GM18511 (cell line): ENCODE data around the gene TANK.

Experiments
- ATAC-seq: cut with Tn5 transposase; IDR thresholded peaks from one replicate; pipeline ENCODE4 v1.9.1; 2021; ENCODE audit warnings: mild to moderate bottlenecking, moderate library complexity; ENCODE audit not compliant: unreplicated experiment

TANK gene

DNA sequence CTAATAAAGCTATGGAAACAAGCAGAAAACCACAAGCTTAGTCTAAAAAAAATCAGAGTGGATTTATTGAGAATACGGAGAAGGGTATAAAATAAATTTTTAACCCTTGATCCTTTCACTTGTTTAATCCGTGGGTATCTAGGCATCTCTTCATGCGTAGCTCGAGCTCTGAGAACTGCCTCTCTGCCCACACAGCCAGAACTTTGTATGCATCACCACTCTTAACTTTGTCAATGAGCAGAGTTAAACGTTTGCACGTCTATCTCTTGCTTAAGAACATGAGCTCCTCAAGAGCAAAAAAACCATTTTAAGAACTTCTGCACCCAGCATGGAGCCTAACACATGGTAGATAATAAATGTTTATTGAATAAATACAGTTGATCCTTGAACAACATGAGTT, 26.9 kb upstream of the TANK start:
- ATAC-seq: no peak

DNA sequence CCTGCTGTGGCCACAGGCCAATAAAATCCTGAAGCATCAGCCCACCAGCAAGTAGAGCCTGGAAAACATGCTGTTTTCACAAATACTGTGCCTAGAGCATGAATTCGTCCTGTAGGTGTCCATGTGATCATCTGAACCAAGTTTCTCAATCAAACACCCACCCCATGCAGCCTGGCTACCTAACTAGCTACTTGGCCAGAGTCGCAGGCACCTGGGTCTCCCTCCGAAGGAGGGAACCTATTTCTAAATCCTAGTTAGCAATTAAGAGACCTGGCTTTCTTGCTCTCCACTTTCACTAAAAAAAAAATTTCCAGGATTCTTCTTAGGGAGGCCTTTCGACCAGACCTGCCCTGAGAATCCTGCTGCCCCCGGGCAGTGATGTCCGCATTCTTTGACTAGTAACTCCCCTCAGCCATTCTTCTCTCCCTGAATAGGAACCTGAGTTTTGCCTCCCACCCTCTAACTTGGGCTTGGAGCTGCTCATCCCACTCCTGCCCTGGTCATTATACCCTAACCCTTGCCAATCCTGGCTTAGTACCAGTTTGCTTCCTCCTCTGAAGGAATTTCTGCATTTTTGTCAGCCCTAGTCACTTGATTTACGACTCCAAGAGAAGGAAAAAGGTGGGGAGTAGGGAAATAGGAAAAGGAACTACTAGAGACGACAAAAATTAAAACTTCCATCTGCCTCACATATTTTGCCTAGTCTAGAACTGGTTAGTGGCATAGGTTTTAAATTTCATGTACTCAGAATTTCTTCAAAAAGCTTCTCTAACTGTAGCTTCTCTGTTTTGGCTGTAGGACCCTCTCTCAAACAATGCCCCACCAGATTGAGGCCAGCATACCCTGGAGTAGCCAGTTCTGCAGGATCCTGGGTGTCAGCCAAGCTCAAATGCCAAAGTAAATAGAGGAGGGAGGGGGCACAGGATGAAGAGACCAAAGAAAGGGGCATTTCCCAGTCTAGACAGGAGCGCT, 25.4 kb upstream of the TANK start:
- ATAC-seq: no peak

DNA sequence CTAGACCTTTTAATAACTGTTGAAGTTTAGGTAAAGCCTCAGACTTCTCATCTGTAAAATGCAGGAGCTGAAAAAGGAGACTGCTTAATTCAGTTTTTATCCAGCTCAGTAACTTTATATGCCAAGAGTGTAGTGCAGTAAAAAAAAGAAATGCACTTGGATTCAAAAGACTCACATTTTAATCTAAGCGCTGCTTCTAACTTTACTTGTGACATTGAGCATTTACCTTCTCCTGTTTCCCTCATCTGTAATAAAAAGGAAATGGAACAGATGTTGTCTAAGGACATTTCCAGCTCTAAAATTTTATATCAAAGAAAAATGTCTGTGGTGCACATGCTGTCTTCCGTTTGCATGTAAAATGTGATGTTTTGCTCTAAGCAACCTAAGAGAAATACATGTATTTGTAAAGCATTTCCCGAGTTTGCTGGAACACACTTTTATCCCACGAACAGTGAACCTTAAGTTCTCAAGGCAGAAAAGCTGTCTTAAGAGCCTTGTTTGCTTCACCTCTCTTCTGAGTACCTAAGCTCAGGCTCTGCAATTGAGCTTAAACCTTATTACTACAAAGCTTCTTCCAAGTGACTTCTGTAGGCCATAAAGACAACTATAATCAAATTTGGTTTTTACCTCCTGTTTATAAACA, 24.2 kb upstream of the TANK start:
- ATAC-seq: no peak

DNA sequence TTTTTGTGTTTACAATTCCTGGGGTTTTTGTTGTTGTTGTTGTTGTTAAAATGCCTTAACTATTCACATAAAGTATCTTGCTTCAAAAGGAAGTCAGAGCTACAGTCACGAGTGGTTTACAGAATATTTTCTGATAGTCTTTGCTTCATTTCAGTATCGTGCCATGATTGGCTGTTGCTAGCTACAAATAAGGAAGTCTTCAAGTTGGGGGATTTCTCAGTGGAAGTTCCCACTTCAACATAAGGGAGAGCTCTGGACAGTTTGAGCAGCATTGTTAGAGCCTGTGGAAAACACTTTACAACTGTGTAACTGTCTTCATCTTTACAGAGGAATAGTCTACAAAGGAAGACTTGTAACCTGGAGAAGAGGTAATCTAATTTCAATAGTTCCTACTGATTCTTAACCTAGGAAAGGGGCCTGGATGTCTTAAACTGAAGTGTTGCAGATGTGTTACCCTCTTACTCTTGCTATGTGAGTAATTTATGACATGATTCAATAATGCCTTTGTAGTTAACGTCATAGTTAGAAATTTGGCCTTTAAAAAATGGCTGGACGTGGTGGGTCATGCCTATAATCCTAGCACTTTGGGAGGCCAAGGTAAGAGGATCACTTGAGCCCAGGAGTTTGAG, 23.4 kb upstream of the TANK start:
- ATAC-seq: peak; percentile 75

DNA sequence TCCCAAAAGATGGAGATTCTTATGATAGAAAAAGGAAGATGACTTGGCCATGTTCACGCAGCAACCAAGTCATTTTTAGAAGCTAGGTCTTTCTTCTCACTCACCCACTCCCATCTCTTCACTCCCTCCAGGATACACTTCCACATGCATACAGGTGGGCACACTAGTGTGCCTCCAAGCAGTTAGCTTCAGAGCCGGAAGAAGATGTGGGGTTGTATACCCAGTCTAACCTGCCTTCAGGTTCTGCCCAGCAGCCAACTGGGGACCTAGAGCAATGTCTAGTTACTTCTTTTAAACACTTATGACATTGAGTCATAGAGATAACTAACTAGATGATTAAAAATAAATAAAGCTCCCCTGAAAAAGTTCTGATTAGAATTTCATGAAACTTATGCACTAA, 21.8 kb upstream of the TANK start:
- ATAC-seq: peak; percentile 33

DNA sequence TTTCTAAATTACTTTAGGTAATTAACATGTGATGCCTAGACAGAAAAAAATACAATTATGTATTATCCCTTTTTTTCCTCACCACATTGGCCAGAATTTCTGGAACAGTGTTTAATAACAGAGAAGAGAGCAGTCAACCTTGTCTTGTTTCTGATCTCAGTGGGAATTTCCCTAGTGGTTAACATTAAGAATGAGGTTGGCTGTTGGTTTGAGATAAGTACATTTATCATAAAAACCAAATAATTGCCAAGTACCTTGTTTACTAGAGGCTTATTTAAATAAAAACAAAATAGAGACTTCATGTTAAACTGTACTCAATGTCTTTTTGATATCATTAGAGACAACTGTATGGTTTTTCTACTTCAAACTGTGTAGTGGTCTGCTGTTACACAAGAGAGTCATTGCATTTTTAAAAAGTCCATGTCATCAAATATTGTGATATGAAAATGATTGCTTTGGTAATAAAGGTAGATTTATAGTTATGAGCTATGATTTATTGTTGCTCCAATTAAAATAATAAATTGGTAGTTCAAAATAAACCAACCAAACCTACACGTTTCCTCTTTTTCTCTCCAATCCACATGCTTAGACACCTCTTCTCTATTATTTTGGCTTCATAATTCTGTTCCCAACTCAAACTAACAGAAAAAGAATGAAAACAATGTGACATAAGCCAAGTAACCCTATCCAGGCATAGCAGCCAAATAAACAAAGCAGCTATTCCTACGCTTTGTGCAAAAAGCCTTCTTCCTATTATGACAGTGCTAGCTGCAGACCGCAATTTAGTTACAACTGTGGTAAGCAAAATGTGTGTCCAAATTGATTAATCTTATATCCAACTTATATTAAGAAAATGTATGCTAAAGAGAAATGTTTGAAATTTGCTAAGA, 20.9 kb upstream of the TANK start:
- peak; percentile 38 for ATAC-seq

DNA sequence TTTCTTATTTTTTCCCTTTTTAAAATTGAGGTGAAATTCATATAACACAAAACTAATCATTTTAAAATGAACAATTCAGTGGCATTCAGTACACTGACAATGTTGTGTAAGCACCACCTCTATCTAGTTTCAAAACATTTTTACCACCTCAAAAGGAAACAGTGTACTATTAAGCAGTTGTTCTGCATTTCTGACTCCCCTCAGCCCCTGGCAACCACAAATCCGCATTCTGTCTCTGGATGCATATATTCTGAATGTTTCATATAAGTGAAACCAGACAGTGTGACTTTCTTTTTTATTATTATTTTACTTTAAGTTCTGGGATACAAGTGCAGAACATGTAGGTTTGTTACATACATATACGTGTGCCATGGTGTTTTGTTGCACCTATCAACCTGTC, 19.2 kb upstream of the TANK start:
- peak; percentile 43 for ATAC-seq

DNA sequence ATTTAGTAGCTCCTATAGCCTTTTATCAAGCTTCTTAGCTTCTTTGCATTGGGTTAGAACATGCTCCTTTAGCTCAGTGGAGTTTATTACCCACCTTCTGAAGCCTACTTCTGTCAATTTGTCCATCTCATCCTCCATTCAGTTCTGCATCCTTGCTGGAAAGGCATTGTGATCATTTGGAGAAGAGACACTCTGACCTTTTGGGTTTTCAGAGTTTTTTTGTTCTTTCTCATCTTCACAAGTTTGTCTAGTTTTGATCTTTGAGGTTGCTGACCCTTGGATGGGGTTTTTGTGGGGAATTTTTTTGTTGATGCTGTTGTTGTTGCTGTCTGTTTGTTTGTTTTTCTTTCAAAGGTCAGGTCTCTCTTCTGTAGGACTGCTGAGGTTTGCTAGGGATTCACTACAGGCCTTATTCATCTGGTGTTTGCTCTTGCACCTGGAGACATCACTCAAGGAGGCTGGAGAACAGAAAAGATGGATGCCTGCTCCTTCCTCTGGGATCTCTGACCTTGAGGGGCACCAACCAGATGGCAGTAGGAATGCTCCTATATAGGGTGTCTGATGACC, 13.9 kb upstream of the TANK start:
- ATAC-seq: no peak

DNA sequence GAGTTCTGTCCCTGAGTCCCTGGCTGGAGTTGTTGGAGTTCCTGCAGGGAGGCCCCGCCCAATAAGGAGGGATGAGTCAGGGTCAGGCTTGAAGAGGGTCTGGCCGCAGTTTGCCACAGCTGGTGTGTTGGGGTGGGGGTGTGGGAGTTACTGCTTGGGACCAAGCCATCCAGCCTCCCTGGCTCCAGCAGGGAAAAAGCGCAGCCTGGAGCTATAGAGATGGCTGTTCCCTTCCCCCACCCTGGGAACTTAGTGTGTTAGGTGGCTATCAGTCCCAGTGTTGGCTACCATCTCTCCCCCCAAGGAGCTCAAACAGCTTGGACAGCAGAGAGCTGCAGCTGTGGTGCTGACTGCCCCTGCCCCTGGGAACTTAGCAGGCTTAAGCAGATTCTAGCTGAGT, 13.2 kb upstream of the TANK start:
- ATAC-seq: peak; percentile 29

DNA sequence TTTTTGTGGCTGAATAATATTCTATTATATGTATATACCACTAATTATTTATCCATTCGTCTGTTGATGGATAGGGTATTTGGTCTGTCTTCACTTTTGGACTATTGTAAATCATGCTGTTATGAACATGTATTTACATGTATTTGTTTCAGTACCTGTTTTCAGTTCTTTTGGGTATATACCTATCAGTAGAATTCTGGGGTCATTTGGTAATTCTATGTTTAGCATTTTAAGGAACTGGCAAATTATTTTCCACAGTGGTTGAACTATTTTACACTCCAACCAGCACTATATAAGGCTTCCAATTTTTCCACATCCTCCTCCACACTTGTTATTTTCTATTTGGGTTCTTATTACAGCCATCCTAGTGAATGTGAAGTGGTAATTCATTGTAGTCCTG, 12.4 kb upstream of the TANK start:
- peak; percentile 68 for ATAC-seq

DNA sequence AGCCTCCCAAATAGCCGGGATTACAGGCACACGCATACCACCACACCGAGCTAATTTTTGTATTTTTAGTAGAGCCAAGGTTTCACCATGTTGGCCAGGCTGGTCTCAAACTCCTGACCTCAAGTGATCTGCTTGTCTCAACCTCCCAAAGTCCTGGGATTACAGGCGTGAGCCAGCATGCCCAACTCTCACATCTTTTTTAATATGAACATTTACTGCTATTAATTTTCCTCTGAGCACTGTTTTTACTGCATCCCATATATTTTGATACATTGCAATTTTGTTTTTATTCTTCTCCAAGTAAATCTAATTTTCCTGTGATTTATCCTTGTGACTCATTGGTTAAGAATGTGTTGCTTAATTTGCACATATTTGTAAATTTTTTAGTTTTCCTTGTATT, 9.5 kb upstream of the TANK start:
- no peak for ATAC-seq

DNA sequence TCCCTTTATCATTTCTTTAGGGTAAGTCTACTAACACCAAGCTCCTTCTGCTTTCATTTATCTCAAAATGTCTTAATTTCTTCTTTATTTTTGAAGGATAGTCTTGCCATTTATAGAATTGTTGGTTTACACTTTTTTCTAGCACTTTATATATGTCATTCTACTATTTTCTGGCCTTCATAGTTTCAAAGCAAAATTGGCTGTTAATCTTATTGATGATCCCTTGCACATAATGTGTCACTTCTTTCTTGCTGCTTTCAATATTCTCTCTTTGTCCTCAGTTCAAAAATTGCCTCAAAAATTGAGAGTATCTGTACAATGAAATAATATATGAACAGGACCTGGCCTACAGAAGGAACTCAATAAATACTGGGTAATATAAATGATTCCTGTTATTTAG, 7.9 kb upstream of the TANK start:
- ATAC-seq: no peak

DNA sequence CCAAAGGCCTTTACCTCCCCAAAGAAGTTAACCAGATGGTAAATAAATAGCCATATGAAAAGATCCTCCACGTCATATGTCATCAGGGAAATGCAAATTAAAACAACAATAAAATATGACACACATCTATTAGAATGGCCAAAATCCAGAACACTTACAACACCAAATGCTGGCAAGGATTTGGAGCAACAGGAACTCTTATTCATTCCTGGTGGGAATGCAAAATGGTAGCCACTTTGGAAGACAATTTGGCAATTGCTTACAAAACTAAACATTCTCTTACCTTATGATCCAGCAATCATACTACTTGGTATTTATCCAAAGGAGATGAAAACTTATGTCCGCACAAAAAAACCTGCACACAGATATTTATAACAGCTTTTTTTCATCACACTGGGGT, 1.3 kb upstream of the TANK start:
- no peak for ATAC-seq

DNA sequence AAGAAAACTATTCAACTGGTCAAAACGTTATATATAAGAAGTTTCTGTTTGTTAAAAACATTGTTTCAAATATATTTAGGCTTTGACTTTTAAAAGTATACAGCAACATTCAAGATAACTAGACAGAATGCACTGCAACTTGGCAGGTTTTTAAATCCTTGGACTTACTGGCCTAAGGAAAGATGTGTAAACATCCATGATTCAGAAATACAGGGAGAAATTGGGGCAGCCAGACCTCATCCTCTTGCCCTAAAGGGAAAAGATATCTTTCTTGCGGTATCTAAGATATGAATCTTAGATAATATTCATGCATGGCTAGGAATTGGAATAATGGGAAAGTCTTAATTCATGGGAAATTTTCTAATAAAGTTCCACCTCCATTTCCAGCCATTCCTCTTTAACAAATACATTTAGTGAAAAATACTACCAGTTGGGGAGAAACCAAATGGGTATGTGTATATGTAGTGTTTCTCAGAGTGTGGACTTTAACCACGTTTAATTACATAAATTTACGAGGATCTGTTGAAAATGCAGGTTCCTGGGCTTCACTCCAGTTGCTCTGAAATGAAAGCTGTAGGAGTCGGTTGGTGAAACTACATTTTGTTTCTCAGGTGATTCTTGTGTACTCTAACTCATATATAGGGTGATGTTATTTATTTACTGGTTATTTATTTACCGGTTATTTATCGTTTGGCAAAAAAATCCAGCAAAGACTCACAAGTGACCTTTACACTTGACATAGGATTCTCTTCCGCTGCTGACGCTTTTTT, 587 bp upstream of the TANK start:
- peak; percentile 7 for ATAC-seq

DNA sequence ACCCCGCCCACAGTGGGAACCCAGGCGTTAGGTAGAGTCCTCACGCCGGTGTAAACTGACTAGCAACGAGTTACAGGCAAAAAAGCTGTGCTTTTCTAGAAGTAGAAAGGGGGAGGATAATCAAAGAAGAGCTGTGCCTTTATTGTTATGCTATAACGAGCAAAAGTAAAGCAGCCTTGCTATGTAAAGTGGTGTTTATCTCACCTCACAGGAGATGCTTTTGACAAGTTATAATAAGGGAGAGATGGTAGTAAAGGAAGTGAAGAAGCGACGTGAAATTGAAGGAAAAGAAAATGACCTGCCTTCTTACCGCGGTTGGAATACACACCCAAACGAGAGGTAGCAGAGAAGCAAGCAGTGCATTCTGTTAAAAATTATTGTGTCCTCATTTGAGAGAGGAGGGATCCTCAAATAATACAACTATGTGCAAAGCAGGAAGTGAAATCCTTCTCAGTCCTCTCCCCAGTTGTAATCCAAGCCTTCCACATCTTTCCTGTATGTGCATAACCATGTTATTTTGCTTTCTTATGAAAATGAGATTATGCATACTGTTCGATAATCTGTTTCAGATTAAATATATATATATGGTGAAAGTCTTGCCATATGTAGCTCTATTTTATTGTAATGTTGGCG, 962 bp downstream of the TANK start:
- ATAC-seq: peak; percentile 39

DNA sequence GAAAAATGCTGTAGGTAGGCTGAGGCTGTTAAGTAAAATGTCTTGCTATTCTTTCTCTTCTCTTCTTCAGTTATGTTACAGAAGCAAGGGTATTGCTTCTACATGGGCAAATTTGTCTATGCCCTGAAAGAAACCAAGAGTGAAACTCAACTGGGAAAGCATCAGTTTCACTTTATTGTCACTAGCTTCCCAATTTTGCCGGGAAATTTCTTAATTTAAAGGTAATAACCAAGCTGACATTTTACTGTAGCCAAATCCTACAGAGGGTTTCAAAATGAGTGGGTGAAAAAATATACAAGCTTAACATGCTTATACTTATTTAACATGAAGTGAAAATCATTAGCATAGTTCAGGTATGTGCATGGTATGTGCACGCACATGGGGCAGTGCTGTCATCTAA, 3.2 kb downstream of the TANK start:
- ATAC-seq: no peak

DNA sequence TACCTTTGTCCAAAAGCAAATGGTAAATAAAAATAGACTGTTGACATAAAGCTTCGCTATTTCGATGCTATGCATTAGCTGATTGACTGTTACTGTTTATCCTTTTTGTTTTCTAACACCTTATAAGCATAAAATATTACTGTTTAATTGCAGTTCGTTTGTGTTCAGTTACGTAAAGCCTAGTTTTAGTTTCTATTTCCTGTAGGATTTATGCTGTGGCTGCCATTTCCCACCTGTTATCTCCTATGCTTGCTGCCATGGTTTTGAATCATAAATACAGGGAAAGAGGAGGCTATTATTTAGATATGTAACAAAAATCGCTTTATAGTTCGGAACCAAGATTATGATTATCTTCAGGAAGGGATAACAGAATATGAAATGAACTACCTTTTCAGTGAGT, 3.9 kb downstream of the TANK start:
- ATAC-seq: no peak

DNA sequence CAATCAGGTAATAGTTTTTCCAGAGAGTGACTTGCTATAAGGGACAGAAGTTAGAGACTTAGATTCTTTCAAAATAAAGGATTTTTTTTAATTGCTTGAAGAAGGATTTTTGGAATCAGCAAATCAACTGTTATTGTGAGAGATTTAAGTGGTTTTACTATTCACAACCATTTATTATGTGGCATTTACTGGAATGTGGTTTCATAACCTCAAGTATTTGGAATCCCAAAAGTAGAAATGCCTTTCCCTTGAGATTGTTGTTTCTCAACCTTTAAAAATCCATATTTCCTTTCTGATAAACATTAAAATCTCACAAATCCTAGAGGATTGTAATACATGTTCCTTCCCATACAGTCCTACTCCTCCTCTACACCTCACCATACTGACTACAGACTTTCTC, 5.0 kb downstream of the TANK start:
- no peak for ATAC-seq

DNA sequence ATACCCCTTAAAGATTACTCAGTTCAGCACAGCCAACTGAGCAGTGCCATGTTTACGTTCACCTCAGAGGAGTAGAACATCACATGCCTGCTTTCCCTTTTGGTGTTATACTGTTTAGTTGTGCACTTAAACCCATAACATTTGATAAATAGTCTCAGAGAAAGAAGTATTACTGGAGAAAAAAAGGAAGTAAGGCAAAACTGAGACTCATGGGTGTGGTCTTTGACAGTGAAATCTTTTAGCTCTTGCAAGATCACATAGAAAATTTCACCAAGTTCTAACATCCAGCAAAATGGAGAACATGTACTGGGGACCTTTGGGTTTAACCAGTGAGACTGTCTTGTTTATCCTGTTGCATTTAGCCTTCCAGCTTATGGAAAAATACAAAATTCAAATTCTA, 5.6 kb downstream of the TANK start:
- ATAC-seq: peak; percentile 27
